Spinal cord (tissue), 10 donors: ENCODE results near the gene H2AZ1. TPM values are rescaled to one million over a fixed set of nuclear protein-coding genes. Genes with fewer than 3 reads are reported as not detected.

Experiments
- DNase-seq, 6 donors: peaks; one replicate each; pipeline versions ENCODE4 v3.0.0 to v3.0.0-alpha.2; 2013 to 2015; ENCODE audit warnings: low spot score in 6 of 6, low read depth in 4 of 6
- H3K27ac ChIP-seq: one replicate; pipeline ENCODE4 v1.5.1; 2013; ENCODE audit warnings: low read depth, low read length, control low read depth
- H3K27me3 ChIP-seq: one replicate; pipeline ENCODE4 v1.6.1; 2013; ENCODE audit warnings: low read length; ENCODE audit not compliant: control insufficient read depth, insufficient read depth
- H3K36me3 ChIP-seq: one replicate; pipeline ENCODE4 v1.6.1; 2013; ENCODE audit warnings: low read length; ENCODE audit not compliant: control insufficient read depth, insufficient read depth
- H3K4me1 ChIP-seq: one replicate; pipeline ENCODE4 v1.6.1; 2013; ENCODE audit warnings: low read length; ENCODE audit not compliant: control insufficient read depth, insufficient read depth
- H3K4me3 ChIP-seq: one replicate; pipeline ENCODE4 v1.5.1; 2013; ENCODE audit warnings: low read depth, low read length, control low read depth
- H3K9me3 ChIP-seq: one replicate; pipeline ENCODE4 v1.6.1; 2013; ENCODE audit warnings: low read length; ENCODE audit not compliant: control insufficient read depth, insufficient read depth
- WGBS: methylation state at CpG from one replicate; pipeline ENCODE4 v1.1.5; 2013; ENCODE audit warnings: missing lambda C conversion rate; ENCODE audit not compliant: insufficient coverage; 5-methylcytosine and 5-hydroxymethylcytosine counted together
- polyA plus RNA-seq, 2 donors: library from polyadenylated mRNA; unstranded; fragments of 120-200 nt; gene quantifications; one replicate each; pipeline ENCODE4 v1.2.1, GENCODE V29; 2013; ENCODE audit not compliant: insufficient read length in 2 of 2
- total RNA-seq, 2 donors: library from RNA; depleted of rRNA in 1 of 2; stranded (reverse); fragments of 120-200 nt in 1 of 2; fragments of >200 nt in 1 of 2; gene quantifications; one replicate each; pipeline versions ENCODE4 v1.2.3 to v1.2.4, GENCODE V29; 2013 to 2014
- donor health status: healthy.

The H2AZ1 gene
- total and polyA plus RNA-seq, 4 donors = 130 to 280 (median 238) TPM

DNA sequence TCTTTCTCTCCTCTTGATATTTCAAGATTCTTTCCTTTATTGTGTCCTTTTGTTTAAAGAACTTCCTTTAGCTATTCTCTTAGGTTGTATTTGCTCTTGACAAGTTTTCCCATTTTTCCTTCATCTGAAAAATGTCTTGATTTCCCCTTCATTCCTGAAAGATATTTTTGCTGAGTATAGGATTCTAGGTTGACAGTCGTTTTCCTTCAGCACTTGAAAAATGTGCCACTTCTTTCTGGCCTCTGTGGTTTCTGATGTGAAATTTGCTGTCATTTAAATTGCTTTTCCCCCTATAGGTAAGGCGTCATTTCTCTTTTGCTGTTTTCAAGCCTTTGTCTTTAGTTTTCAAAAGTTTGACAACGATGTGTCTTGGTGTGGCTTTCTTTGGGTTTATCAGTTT lies 32.5 kb downstream of the H2AZ1 start:
- no peaks in the 10 kb centered on the region for H3K9me3 ChIP-seq
- H3K4me1 ChIP-seq = no peaks in the 10 kb centered on the region
- no peaks in the 10 kb centered on the region for H3K27me3 ChIP-seq
- no peak overlapping the region for H3K27ac ChIP-seq
- WGBS = no CpG with 5 or more reads among the region's 3 CpGs
- no peak overlapping the region for H3K4me3 ChIP-seq
- H3K36me3 ChIP-seq = peaks cover 5% of the 10 kb centered on the region
- no peak for DNase-seq

GRCh38 chr4:99915449-99915848 lies 34.6 kb downstream of the H2AZ1 start:
- WGBS = 100% methylated on average over 1 of the region's 2 CpGs
- H3K36me3 ChIP-seq = peaks cover 5% of the 10 kb centered on the region
- no peaks in the 10 kb centered on the region for H3K9me3 ChIP-seq
- no peak for DNase-seq
- no peak overlapping the region for H3K27ac ChIP-seq
- no peaks in the 10 kb centered on the region for H3K4me1 ChIP-seq
- no peaks in the 10 kb centered on the region for H3K27me3 ChIP-seq
- no peak overlapping the region for H3K4me3 ChIP-seq

Other genes starting within 250 kb of the H2AZ1 start
- gene DAPP1, start 133.4 kb downstream of the H2AZ1 start, total RNA-seq = 1 to 10 TPM; 1.5 to 5.7 TPM
- gene DAPP1, start 133.4 kb downstream of the H2AZ1 start, polyA plus RNA-seq = under 1 TPM; 0.53 to 0.78 TPM
- 10 to 100 TPM; 52.5 to 67.3 TPM for gene LAMTOR3, start 55.8 kb downstream of the H2AZ1 start, total RNA-seq
- gene LAMTOR3, start 55.8 kb downstream of the H2AZ1 start, polyA plus RNA-seq = 10 to 100 TPM; 65.8 to 85.0 TPM
- gene DNAJB14, start 3.7 kb downstream of the H2AZ1 start, total RNA-seq = 10 to 100 TPM; 26.3 to 87.7 TPM
- gene DNAJB14, start 3.7 kb downstream of the H2AZ1 start, polyA plus RNA-seq = 10 to 100 TPM; 20.2 to 28.6 TPM
- 1 to 10 TPM; 4.7 to 4.8 TPM for gene DDIT4L, start 240.2 kb upstream of the H2AZ1 start, total RNA-seq
- 1 to 10 TPM; 4.3 to 7.4 TPM for gene DDIT4L, start 240.2 kb upstream of the H2AZ1 start, polyA plus RNA-seq